K562 (cell line): ENCODE measurements around the gene DHDDS. TPM values are rescaled to one million over a fixed set of nuclear protein-coding genes. Genes with fewer than 3 reads are reported as not detected.

Source experiments
- CTBP1 ChIP-seq: fragments of 450-650 bp; IDR thresholded peaks from 2 replicates; pipeline ENCODE4 v1.6.1; 2016; ENCODE audit warnings: borderline replicate concordance
- ETV5 ChIP-seq: sonication (generic); formaldehyde crosslinking; IDR thresholded peaks from 2 replicates; pipeline ENCODE4 v1.4.0; 2020; ENCODE audit warnings: low read depth, mild to moderate bottlenecking, missing genetic modification reagents
- GATAD2B ChIP-seq: fragments of 450-650 bp; IDR thresholded peaks from 2 replicates; pipeline ENCODE4 v1.6.1; 2017; ENCODE audit warnings: mild to moderate bottlenecking, borderline replicate concordance
- HBP1 ChIP-seq: fragments of 450-650 bp; formaldehyde crosslinking; IDR thresholded peaks from 2 replicates; pipeline ENCODE4 v1.4.0; 2022; ENCODE audit warnings: missing genetic modification characterization
- HDAC3 ChIP-seq: fragments of 450-650 bp; IDR thresholded peaks from 2 replicates; pipeline ENCODE4 v1.6.1; 2018; ENCODE audit warnings: borderline replicate concordance, mild to moderate bottlenecking, moderate library complexity; ENCODE audit not compliant: partially characterized antibody
- KDM1A ChIP-seq, 2 experiments: fragments of 450-650 bp; IDR thresholded peaks; 2 replicates each; pipeline ENCODE4 v1.6.1; 2016; ENCODE audit warnings: mild to moderate bottlenecking in 2 of 2
- KLF16 ChIP-seq: IDR thresholded peaks from 2 replicates; pipeline ENCODE4 v1.6.1; 2016; ENCODE audit warnings: antibody characterized with exemption
- MTF1 ChIP-seq: fragments of 250-450 bp; sonication (Bioruptor Pico); IDR thresholded peaks from 2 replicates; pipeline ENCODE4 v1.9.0; 2021; ENCODE audit warnings: moderate library complexity, mild to moderate bottlenecking, inconsistent platforms, borderline replicate concordance
- NFRKB ChIP-seq: fragments of 450-650 bp; IDR thresholded peaks from 2 replicates; pipeline ENCODE4 v1.6.1; 2016; ENCODE audit warnings: low read depth
- NKRF ChIP-seq: fragments of 450-650 bp; IDR thresholded peaks from 2 replicates; pipeline ENCODE4 v1.6.1; 2016; ENCODE audit warnings: borderline replicate concordance
- POLR3A ChIP-seq: IDR thresholded peaks from 2 replicates; pipeline ENCODE4 v1.6.1; 2011; ENCODE audit warnings: borderline replicate concordance, mild to moderate bottlenecking, moderate library complexity; ENCODE audit not compliant: insufficient read length, insufficient read depth; ENCODE audit errors: extremely low read depth
- PRMT5 ChIP-seq: sonication (generic); formaldehyde crosslinking; IDR thresholded peaks from 2 replicates; pipeline ENCODE4 v1.5.0; 2020; ENCODE audit warnings: missing genetic modification reagents
- RAD21 ChIP-seq, 2 experiments: fragments of 250-450 bp in 1 of 2; fragments of 450-650 bp in 1 of 2; sonication (Bioruptor Pico) in 1 of 2; formaldehyde crosslinking in 1 of 2; IDR thresholded peaks in 1 of 2; conservative IDR thresholded peaks in 1 of 2; 2 replicates each; pipeline versions ENCODE4 v1.4.0 to v1.8.0; 2020 to 2022; ENCODE audit warnings: mild to moderate bottlenecking in 2 of 2, moderate library complexity in 1 of 2
- SAFB ChIP-seq: fragments of 200-400 bp; formaldehyde crosslinking; IDR thresholded peaks from 2 replicates; pipeline ENCODE4 v1.6.1; 2017; ENCODE audit warnings: low read depth, low read length, borderline replicate concordance
- SMAD1 ChIP-seq: fragments of 150-350 bp; IDR thresholded peaks from 2 replicates; pipeline ENCODE4 v1.6.1; 2014; ENCODE audit warnings: low read length, low read depth; ENCODE audit not compliant: partially characterized antibody
- SMARCE1 ChIP-seq: fragments of 450-650 bp; IDR thresholded peaks from 2 replicates; pipeline ENCODE4 v1.7.1; 2016; ENCODE audit warnings: mild to moderate bottlenecking
- TBP ChIP-seq: optimal IDR thresholded peaks from 2 replicates; pipeline ENCODE3; 2011; ENCODE audit warnings: low read depth, low read length, improper control_type of control experiment
- ZBTB8A ChIP-seq: fragments of 450-650 bp; IDR thresholded peaks from 2 replicates; pipeline ENCODE4 v1.6.1; 2018; ENCODE audit warnings: mild to moderate bottlenecking, moderate library complexity; ENCODE audit not compliant: partially characterized antibody
- ZKSCAN3 ChIP-seq: fragments of 250-450 bp; sonication (Bioruptor Pico); IDR thresholded peaks from 2 replicates; pipeline ENCODE4 v1.4.0; 2020
- ZNF668 ChIP-seq: fragments of 250-450 bp; sonication (Bioruptor Pico); IDR thresholded peaks from 2 replicates; pipeline ENCODE4 v1.8.0; 2022; ENCODE audit warnings: mild to moderate bottlenecking, inconsistent platforms
- ZZZ3 ChIP-seq: fragments of 450-650 bp; IDR thresholded peaks from 2 replicates; pipeline ENCODE4 v1.6.1; 2016; ENCODE audit warnings: antibody characterized with exemption, mild to moderate bottlenecking, moderate library complexity
- polyA plus RNA-seq, 8 experiments: library from polyadenylated mRNA; depleted of rRNA in 4 of 8; stranded (reverse) in 5 of 8; unstranded in 3 of 8; fragments of >200 nt; fragmentation: Nextera tagmentation in 2 of 8; fragmentation: Illumina TruSeq in 1 of 8; extraction: Ambion mirVana in 2 of 8; extraction: Trizol in 1 of 8; gene quantifications; 2 replicates each; pipeline versions ENCODE4 v1.2.1 to v1.2.3, GENCODE V29; 2011 to 2014; ENCODE audit warnings: inconsistent platforms in 1 of 8, missing spikeins in 1 of 8
- total RNA-seq, 7 experiments: library from RNA; depleted of rRNA in 6 of 7; stranded (reverse); fragments of >200 nt in 6 of 7; fragmentation: Illumina TruSeq in 2 of 7; extraction: Trizol in 2 of 7; gene quantifications; 2 replicates each; pipeline versions ENCODE4 v1.2.1 to v1.2.3, GENCODE V29; 2011 to 2021; ENCODE audit warnings: low replicate concordance in 1 of 7
- TF ChIP-seq, protein P1 (sequence below): sonication (generic); formaldehyde crosslinking; IDR thresholded peaks from 2 replicates; pipeline ENCODE4 v1.8.0; 2022; ENCODE audit warnings: missing genetic modification reagents, mild to moderate bottlenecking, moderate library complexity, borderline replicate concordance
- TF ChIP-seq, protein P2 (sequence below): sonication (generic); formaldehyde crosslinking; IDR thresholded peaks from 2 replicates; pipeline ENCODE4 v1.8.1; 2022; ENCODE audit warnings: missing genetic modification reagents

DHDDS gene
- total and polyA plus RNA-seq, 9 of the 15 experiments (the other 6 are each of a cell fraction or from before 2014, with no cell fraction given) = 33.3 to 55.0 (median 44.3) TPM

GRCh38 chr1:26471498-26472319 lies 39.6 kb downstream of the DHDDS start (continued):
- TF ChIP-seq HDAC3 (no peak), ZKSCAN3 (CRISPR knock-in tag) (no peak), PRMT5 (CRISPR knock-in tag) (peak; percentile 66; the same call in 1 of the 2 replicates), ZNF668 (CRISPR knock-in tag) (no peak), ETV5 (CRISPR knock-in tag) (peak; percentile 69), TBP (no peak), KLF16 (no peak), ZBTB8A (no peak), CTBP1 (peak; percentile 13; the same call in 1 of the 2 replicates), SMAD1 (no peak), SMARCE1 (peak; percentile 58), POLR3A (no peak), HBP1 (0 out of 2 replicates have a peak, but pooled peaks have one; percentile 51), NFRKB (no peak), KDM1A (IDR thresholded peaks at IDR 0.05) (no peak), SAFB (no peak), MTF1 (no peak), ZZZ3 (no peak), GATAD2B (no peak), RAD21 (CRISPR knock-in tag; conservative IDR thresholded peaks at IDR 0.05 in 1 of 2, IDR thresholded peaks at IDR 0.05 in 1 of 2) (no peak), NKRF (peak; percentile 94)
- TF ChIP-seq, protein P1, sequence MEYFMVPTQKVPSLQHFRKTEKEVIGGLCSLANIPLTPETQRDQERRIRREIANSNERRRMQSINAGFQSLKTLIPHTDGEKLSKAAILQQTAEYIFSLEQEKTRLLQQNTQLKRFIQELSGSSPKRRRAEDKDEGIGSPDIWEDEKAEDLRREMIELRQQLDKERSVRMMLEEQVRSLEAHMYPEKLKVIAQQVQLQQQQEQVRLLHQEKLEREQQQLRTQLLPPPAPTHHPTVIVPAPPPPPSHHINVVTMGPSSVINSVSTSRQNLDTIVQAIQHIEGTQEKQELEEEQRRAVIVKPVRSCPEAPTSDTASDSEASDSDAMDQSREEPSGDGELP (CRISPR knock-in tag) = peak; percentile 60; the same call in 1 of the 2 replicates
- TF ChIP-seq, protein P2, sequence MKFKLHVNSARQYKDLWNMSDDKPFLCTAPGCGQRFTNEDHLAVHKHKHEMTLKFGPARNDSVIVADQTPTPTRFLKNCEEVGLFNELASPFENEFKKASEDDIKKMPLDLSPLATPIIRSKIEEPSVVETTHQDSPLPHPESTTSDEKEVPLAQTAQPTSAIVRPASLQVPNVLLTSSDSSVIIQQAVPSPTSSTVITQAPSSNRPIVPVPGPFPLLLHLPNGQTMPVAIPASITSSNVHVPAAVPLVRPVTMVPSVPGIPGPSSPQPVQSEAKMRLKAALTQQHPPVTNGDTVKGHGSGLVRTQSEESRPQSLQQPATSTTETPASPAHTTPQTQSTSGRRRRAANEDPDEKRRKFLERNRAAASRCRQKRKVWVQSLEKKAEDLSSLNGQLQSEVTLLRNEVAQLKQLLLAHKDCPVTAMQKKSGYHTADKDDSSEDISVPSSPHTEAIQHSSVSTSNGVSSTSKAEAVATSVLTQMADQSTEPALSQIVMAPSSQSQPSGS = no peak
